Measurements from ENCODE around the gene CD6. TPM values are rescaled to one million over a fixed set of nuclear protein-coding genes. Genes with fewer than 3 reads are reported as not detected.

Gene CD6
- total and polyA plus RNA-seq, 3 donors from 2014 or later, result 0.87 to 3.1 (median 1.6) TPM

DNA sequence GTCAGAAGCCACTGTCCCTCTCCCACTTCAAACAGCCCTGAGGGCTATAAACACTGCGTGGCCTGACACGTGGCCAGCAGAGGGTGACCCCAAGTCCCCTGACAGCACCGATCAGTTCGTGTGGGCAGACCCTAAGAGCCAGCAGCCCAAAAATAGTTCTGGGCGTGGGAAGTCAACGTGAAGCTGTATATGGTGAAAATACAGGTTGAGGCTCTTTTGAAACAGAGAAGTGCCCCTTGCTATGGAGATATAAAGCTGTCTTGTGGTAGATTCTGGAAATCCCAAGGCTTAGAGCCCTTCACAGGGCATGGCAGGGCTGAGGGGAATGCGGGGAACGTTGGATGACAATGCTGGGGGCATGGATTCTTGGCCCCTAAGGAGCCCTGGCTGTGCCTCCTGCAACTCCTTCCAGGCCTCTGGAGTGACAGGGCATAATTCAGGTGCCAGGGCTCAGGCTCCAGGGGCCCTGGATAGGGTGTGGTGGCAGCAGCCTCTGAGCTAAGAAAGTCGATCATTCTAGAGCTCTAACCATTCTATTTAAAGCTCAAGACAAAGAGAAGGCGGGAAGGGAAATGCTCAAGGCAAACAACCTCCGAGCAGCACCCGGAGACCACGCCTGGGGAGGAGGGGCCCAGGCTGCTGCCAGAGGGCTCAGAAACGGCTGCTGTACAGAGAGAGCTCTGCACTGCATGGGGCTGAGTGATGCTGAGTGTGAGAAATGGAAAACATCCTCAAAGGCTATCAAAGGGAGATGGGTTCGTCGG is 70.5 kb downstream of the CD6 start:
- H3K4me1 ChIP-seq, result peaks cover 11% of the 10 kb centered on the region
- H3K4me3 ChIP-seq, result no peak overlapping the region
- no peaks in the 10 kb centered on the region for H3K9me3 ChIP-seq
- H3K27me3 ChIP-seq, result no peaks in the 10 kb centered on the region
- no peaks in the 10 kb centered on the region for H3K36me3 ChIP-seq (ENCODE audit: low read depth, missing control alignments)
- WGBS, 2 donors, result 39 to 41% methylated on average over 16 of the region's 16 CpGs
- no peak for TF ChIP-seq CTCF (IDR thresholded peaks at IDR 0.05)
- TF ChIP-seq POLR2A (IDR thresholded peaks at IDR 0.05), result no peak
- peak; percentile 44 for DNase-seq
- H3K27ac ChIP-seq, result no peak overlapping the region
- intact Hi-C loops (cut with DNase I; ENCODE audit: low total_unique reads), result no loop called here

DNA sequence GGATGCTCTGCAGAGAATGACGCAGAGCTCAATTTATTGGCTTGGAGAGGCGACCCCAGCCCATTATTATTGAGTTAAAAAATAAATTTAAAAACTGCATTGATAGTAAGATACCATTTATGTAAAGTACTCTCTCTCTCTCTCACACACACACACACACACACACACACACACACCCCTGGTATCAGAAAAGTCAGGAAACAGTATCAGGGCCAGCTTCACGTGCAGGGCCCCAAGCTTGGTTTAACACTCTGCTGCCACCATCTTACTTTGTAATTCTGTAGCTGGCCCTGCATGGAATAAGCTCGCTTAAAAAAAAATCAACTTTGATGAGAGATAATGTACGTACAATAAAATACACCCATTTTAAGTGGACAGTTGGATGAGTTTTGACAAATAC is 71.1 kb downstream of the CD6 start:
- no peak for TF ChIP-seq CTCF (IDR thresholded peaks at IDR 0.05)
- no peak for TF ChIP-seq POLR2A (IDR thresholded peaks at IDR 0.05)
- intact Hi-C loops (cut with DNase I; ENCODE audit: low total_unique reads), result no loop called here
- Histone ChIP-seq H3K4me3 (no peak overlapping the region), H3K4me1 (peaks cover 11% of the 10 kb centered on the region), H3K36me3 (ENCODE audit: low read depth, missing control alignments) (no peaks in the 10 kb centered on the region), H3K27me3 (no peaks in the 10 kb centered on the region), H3K27ac (no peak overlapping the region), H3K9me3 (no peaks in the 10 kb centered on the region)
- 72 to 77% methylated on average over 5 of the region's 5 CpGs for WGBS, 2 donors
- no peak for DNase-seq

- no peaks in the 10 kb centered on the region for H3K9me3 ChIP-seq
- no peak for DNase-seq
- H3K27ac ChIP-seq, result no peak overlapping the region
- no peaks in the 10 kb centered on the region for H3K36me3 ChIP-seq (ENCODE audit: low read depth, missing control alignments)
- WGBS, 2 donors, result 94% methylated on average over 14 of the region's 14 CpGs
- intact Hi-C loops (cut with DNase I; ENCODE audit: low total_unique reads), result no loop called here
- H3K4me3 ChIP-seq, result no peak overlapping the region
- TF ChIP-seq CTCF (IDR thresholded peaks at IDR 0.05) (no peak), POLR2A (IDR thresholded peaks at IDR 0.05) (no peak)
- peaks cover 11% of the 10 kb centered on the region for H3K4me1 ChIP-seq
- H3K27me3 ChIP-seq, result no peaks in the 10 kb centered on the region
These were observed 71.6 kb downstream of the CD6 start for GRCh38 chr11:61042961-61043540.

- H3K4me1 ChIP-seq, result peaks cover 8% of the 10 kb centered on the region
- H3K27ac ChIP-seq, result no peak overlapping the region
- intact Hi-C loops (cut with DNase I; ENCODE audit: low total_unique reads), result no loop called here
- H3K9me3 ChIP-seq, result no peaks in the 10 kb centered on the region
- DNase-seq, result no peak
- WGBS, 2 donors, result 81 to 93% methylated on average over 7 of the region's 7 CpGs
- H3K4me3 ChIP-seq, result no peak overlapping the region
- no peaks in the 10 kb centered on the region for H3K36me3 ChIP-seq (ENCODE audit: low read depth, missing control alignments)
- H3K27me3 ChIP-seq, result no peaks in the 10 kb centered on the region
- TF ChIP-seq CTCF (IDR thresholded peaks at IDR 0.05) (no peak), POLR2A (IDR thresholded peaks at IDR 0.05) (no peak)
These were observed 73.8 kb downstream of the CD6 start for GRCh38 chr11:61045271-61045670.

GRCh38 chr11:61046833-61047232 is 75.4 kb downstream of the CD6 start:
- peaks cover 5% of the 10 kb centered on the region for H3K4me1 ChIP-seq
- no peaks in the 10 kb centered on the region for H3K27me3 ChIP-seq
- H3K4me3 ChIP-seq, result no peak overlapping the region
- intact Hi-C loops (cut with DNase I; ENCODE audit: low total_unique reads), result no loop called here
- no peak for TF ChIP-seq CTCF (IDR thresholded peaks at IDR 0.05)
- no peak for TF ChIP-seq POLR2A (IDR thresholded peaks at IDR 0.05)
- no peak overlapping the region for H3K27ac ChIP-seq
- no peak for DNase-seq
- no peaks in the 10 kb centered on the region for H3K9me3 ChIP-seq
- 58 to 77% methylated on average over 2 of the region's 2 CpGs for WGBS, 2 donors
- H3K36me3 ChIP-seq (ENCODE audit: low read depth, missing control alignments), result no peaks in the 10 kb centered on the region
